ENCODE results near the gene OSM.

The OSM gene

GRCh38 chr22:30285176-30285845, 18.7 kb upstream of the OSM start:
- no peak for DNase-seq (ENCODE audit: low spot score)

GRCh38 chr22:30284666-30285065, 18.0 kb upstream of the OSM start:
- no peak for DNase-seq (ENCODE audit: low spot score)

- DNase-seq (ENCODE audit: low spot score): no peak
Measured at GRCh38 chr22:30284172-30284571, 17.5 kb upstream of the OSM start.

GRCh38 chr22:30283342-30283741, 16.7 kb upstream of the OSM start:
- DNase-seq (ENCODE audit: low spot score): no peak

- no peak for DNase-seq (ENCODE audit: low spot score)
Measured at GRCh38 chr22:30282616-30283046, 16.0 kb upstream of the OSM start.

- no peak for DNase-seq (ENCODE audit: low spot score)
Measured at GRCh38 chr22:30280505-30280904, 13.9 kb upstream of the OSM start.

- DNase-seq (ENCODE audit: low spot score): no peak
Measured at GRCh38 chr22:30279932-30280331, 13.3 kb upstream of the OSM start.

GRCh38 chr22:30279046-30279788, 12.6 kb upstream of the OSM start:
- no peak for DNase-seq (ENCODE audit: low spot score)

- DNase-seq (ENCODE audit: low spot score): no peak
Measured at GRCh38 chr22:30277547-30278344, 11.1 kb upstream of the OSM start.

- DNase-seq (ENCODE audit: low spot score): no peak
Measured at GRCh38 chr22:30276039-30276438, 9.4 kb upstream of the OSM start.

GRCh38 chr22:30275625-30276024, 9.0 kb upstream of the OSM start:
- no peak for DNase-seq (ENCODE audit: low spot score)

- DNase-seq (ENCODE audit: low spot score): no peak
Measured at GRCh38 chr22:30274437-30274812, 7.8 kb upstream of the OSM start.

GRCh38 chr22:30273711-30274436, 7.2 kb upstream of the OSM start:
- DNase-seq (ENCODE audit: low spot score): no peak

- no peak for DNase-seq (ENCODE audit: low spot score)
Measured at GRCh38 chr22:30272781-30273601, 6.3 kb upstream of the OSM start.

- DNase-seq (ENCODE audit: low spot score): no peak
Measured at GRCh38 chr22:30270832-30271231, 4.2 kb upstream of the OSM start.

- DNase-seq (ENCODE audit: low spot score): no peak
Measured at GRCh38 chr22:30268331-30268730, 1.7 kb upstream of the OSM start.

- no peak for DNase-seq (ENCODE audit: low spot score)
Measured at GRCh38 chr22:30267382-30268302, 991 bp upstream of the OSM start.

- DNase-seq (ENCODE audit: low spot score): no peak
Measured at GRCh38 chr22:30265823-30266444, 717 bp downstream of the OSM start.

- DNase-seq (ENCODE audit: low spot score): no peak
Measured at GRCh38 chr22:30265131-30265720, 1.4 kb downstream of the OSM start.
